GM23338 (cell line): ENCODE data around the gene MECP2. TPM values are rescaled to one million over a fixed set of nuclear protein-coding genes. Genes with fewer than 3 reads are reported as not detected.

Source experiments
- ATAC-seq: fragments of 200-7000 bp; cut with Tn5 transposase; 3 replicates; pipeline ENCODE4 v1.9.1; 2020
- DNase-seq: peaks from one replicate; pipeline ENCODE4 v3.0.0-alpha.2; 2015; ENCODE audit warnings: low spot score
- H2AFZ ChIP-seq: fragments of 200-600 bp; sonication (generic); 2 replicates; pipeline ENCODE4 v1.8.0; 2016; ENCODE audit warnings: antibody characterized with exemption, mild to moderate bottlenecking, moderate library complexity
- H3F3A ChIP-seq: fragments of 200-600 bp; sonication (generic); replicated peaks from 2 replicates; pipeline ENCODE4 v1.8.0; 2017; ENCODE audit warnings: antibody characterized with exemption, mixed run types, low read depth
- H3K27ac ChIP-seq: fragments of 200-600 bp; sonication (generic); 2 replicates; pipeline ENCODE4 v1.6.1; 2016; ENCODE audit warnings: low read depth
- H3K27me3 ChIP-seq: fragments of 200-600 bp; sonication (generic); 2 replicates; pipeline ENCODE4 v1.8.0; 2016; ENCODE audit warnings: mild to moderate bottlenecking, mixed run types, moderate library complexity; ENCODE audit not compliant: insufficient read depth
- H3K36me3 ChIP-seq: fragments of 200-600 bp; sonication (generic); 2 replicates; pipeline ENCODE4 v1.8.0; 2016; ENCODE audit warnings: mild to moderate bottlenecking; ENCODE audit not compliant: insufficient read depth
- H3K4me1 ChIP-seq: fragments of 200-600 bp; sonication (generic); 2 replicates; pipeline ENCODE4 v1.8.0; 2016; ENCODE audit warnings: mild to moderate bottlenecking, moderate library complexity; ENCODE audit not compliant: insufficient read depth
- H3K4me2 ChIP-seq: fragments of 200-600 bp; sonication (generic); 2 replicates; pipeline ENCODE4 v1.7.1; 2017; ENCODE audit warnings: mixed run types
- H3K4me3 ChIP-seq: fragments of 200-600 bp; sonication (generic); 2 replicates; pipeline ENCODE4 v1.6.1; 2016; ENCODE audit warnings: mixed run types
- H3K79me2 ChIP-seq: fragments of 200-600 bp; sonication (generic); replicated peaks from 2 replicates; pipeline ENCODE4 v1.8.0; 2017; ENCODE audit warnings: mild to moderate bottlenecking; ENCODE audit not compliant: insufficient read depth
- H3K9me2 ChIP-seq: fragments of 200-600 bp; sonication (generic); 2 replicates; pipeline ENCODE4 v1.8.0; 2017; ENCODE audit not compliant: insufficient read depth
- H4K20me1 ChIP-seq: fragments of 200-600 bp; sonication (generic); replicated peaks from 2 replicates; pipeline ENCODE4 v1.8.0; 2017; ENCODE audit warnings: mild to moderate bottlenecking; ENCODE audit not compliant: insufficient read depth
- H3K27ac Mint-ChIP-seq: 2 replicates; pipeline ENCODE4 v1.8.0; 2020; ENCODE audit warnings: inconsistent platforms, mild to moderate bottlenecking, moderate library complexity, mixed read lengths
- H3K27me3 Mint-ChIP-seq: 3 replicates; pipeline ENCODE4 v1.8.0; 2022; ENCODE audit warnings: low read depth, mild to moderate bottlenecking, moderate library complexity, mixed read lengths, inconsistent platforms; ENCODE audit not compliant: insufficient read depth, poor library complexity
- H3K36me3 Mint-ChIP-seq: 3 replicates; pipeline ENCODE4 v1.8.0; 2021; ENCODE audit warnings: low read depth, mild to moderate bottlenecking, inconsistent platforms, moderate library complexity, mixed read lengths
- H3K4me1 Mint-ChIP-seq: 3 replicates; pipeline ENCODE4 v1.8.0; 2020; ENCODE audit warnings: mild to moderate bottlenecking, inconsistent platforms, mixed read lengths
- H3K4me3 Mint-ChIP-seq: 3 replicates; pipeline ENCODE4 v1.8.0; 2021; ENCODE audit warnings: moderate library complexity, mild to moderate bottlenecking, inconsistent platforms, mixed read lengths
- H3K9me3 Mint-ChIP-seq: 3 replicates; pipeline ENCODE4 v1.8.0; 2020; ENCODE audit warnings: moderate library complexity, mild to moderate bottlenecking, inconsistent platforms, mixed read lengths
- CREB1 ChIP-seq: fragments of 250-450 bp; sonication (Bioruptor Pico); IDR thresholded peaks from 2 replicates; pipeline ENCODE4 v1.5.0; 2020; ENCODE audit warnings: low read depth, mild to moderate bottlenecking, moderate library complexity
- NANOG ChIP-seq: IDR thresholded peaks from 2 replicates; pipeline ENCODE4 v1.6.1; 2016; ENCODE audit warnings: antibody characterized with exemption, borderline replicate concordance
- ZNF114 ChIP-seq: fragments of 250-450 bp; sonication (Bioruptor Pico); IDR thresholded peaks from 2 replicates; pipeline ENCODE4 v1.5.0; 2020; ENCODE audit warnings: mild to moderate bottlenecking, moderate library complexity
- ZNF331 ChIP-seq: fragments of 250-450 bp; sonication (Bioruptor Pico); IDR thresholded peaks from 2 replicates; pipeline ENCODE4 v1.5.0; 2020; ENCODE audit warnings: low read depth, mild to moderate bottlenecking, moderate library complexity
- polyA plus RNA-seq: library from polyadenylated mRNA; unstranded; fragments of >200 nt; fragmentation: Nextera tagmentation; extraction: Ambion mirVana; gene quantifications from 2 replicates; pipeline ENCODE4 v1.2.1, GENCODE V29; 2016
- total RNA-seq: library from RNA; depleted of rRNA; stranded (reverse); fragments of >200 nt; shearing (Covaris generic); gene quantifications from 2 replicates; pipeline ENCODE4 v1.2.3, GENCODE V29; 2014
- TF ChIP-seq, protein P1 (sequence below): IDR thresholded peaks from 2 replicates; pipeline ENCODE4 v1.6.1; 2016; ENCODE audit warnings: antibody characterized with exemption
- TF ChIP-seq, protein P2 (sequence below), 2 experiments: fragments of 200-600 bp in 1 of 2; sonication (generic) in 1 of 2; conservative IDR thresholded peaks; 2 replicates each; pipeline versions ENCODE4 v1.5.1 to v1.6.1; 2016 to 2017; ENCODE audit warnings: antibody characterized with exemption in 2 of 2, low read depth in 2 of 2, mild to moderate bottlenecking in 2 of 2, moderate library complexity in 1 of 2
- TF ChIP-seq, protein P3 (sequence below): fragments of 250-450 bp; sonication (Bioruptor Pico); IDR thresholded peaks from 2 replicates; pipeline ENCODE4 v1.5.0; 2020; ENCODE audit warnings: mild to moderate bottlenecking, moderate library complexity

MECP2 gene
- total and polyA plus RNA-seq, 2 experiments from 2014 or later, result 27.7 to 32.7 TPM

DNA sequence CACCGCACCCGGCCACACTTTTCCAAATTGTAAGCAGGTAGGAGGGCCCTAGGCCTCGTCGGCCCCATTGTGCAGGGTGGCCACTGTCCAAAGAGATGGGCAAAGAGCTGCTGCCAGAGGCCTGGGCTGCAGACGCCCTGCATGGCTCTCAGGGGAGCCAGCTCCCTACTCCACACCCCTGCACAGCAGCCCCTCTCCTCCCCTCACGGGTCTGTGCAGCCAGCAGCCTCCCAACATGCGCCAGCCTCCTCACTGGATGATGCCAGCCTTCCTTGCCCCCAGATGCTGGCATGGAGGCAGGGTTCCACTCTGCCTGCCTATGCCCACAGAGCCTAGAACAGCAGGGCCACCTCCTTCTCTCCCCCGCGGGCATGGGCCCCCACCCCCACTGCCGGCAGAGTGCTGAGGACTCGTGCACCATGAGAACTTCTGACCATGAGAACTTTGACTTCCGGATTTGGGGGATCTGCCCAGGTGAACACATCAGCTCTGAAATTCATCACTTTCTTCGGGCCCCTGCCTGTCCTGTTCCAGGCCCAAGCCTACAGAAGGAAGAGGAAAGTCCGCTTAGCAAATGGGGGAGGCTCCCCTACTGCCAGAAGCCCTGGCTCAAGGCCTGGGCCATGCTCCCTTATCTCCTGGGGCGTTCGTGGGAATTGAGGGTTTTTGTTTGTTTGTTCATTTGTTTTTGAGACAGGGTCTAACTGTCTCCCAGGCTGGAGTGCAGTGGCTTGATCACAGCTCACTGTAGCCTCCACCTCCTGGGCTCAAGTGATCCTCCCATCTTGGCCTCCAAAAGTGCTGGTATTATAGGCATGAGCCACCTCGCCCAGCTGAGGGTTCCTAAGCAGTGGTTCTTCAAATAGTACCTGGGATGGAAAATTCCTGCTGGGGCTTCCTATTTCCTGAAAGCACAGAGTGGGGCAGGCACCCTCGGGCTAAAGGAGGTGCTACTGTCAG lies 85.9 kb downstream of the MECP2 start:
- peaks cover 2% of the 10 kb centered on the region for H3K27me3 Mint-ChIP-seq
- peaks cover 26% of the 10 kb centered on the region; the same call in 2 of the 3 replicates for H3K36me3 Mint-ChIP-seq

DNA sequence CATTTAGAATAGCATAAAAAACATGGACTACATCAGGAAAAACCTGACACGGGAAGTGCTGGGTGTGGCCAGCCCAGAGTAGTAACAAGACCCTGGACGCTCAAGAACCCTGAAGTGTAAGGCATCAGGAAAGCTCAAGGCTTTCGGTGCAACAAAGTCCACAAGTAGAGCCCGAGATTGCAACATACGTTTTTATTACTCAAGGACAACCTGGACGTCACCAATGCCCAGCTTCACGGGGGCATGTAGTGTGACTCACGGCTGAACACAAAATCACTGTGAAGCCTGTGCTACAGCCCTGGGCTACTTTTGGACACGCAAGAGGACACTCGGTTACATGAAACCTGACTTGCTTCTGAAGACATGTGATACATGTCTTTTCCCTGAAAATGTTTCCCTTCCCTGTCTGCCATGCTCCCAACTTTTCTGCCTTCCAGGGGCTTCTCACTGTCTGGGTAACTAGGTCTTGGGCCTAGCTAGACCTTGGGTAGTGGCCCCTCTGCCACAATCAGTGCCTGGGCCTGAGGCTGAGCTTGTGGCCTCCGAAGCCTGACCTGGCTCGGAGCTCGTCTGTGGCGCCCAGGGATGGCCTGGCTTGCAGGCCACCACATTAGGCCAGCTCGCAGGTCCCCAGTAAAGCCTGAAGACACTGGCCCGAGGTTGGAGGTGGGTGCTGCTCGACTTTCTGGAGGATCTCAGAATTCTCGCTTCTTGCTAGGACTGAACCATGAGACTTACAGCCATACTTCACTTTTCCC lies 87.0 kb downstream of the MECP2 start:
- Histone ChIP-seq H3K4me3 (no peak overlapping the region), H4K20me1 (no peaks in the 10 kb centered on the region), H3K27me3 (no peaks in the 10 kb centered on the region), H3F3A (no peaks in the 10 kb centered on the region), H2AFZ (no peak overlapping the region), H3K79me2 (no peaks in the 10 kb centered on the region), H3K4me1 (no peaks in the 10 kb centered on the region), H3K9me2 (no peaks in the 10 kb centered on the region), H3K27ac (no peak overlapping the region), H3K36me3 (no peaks in the 10 kb centered on the region), H3K4me2 (no peak overlapping the region)
- ATAC-seq (no peak), DNase-seq (no peak)
- Mint-ChIP-seq H3K4me1 (peaks cover 11% of the 10 kb centered on the region), H3K27me3 (peaks cover 2% of the 10 kb centered on the region), H3K36me3 (peaks cover 21% of the 10 kb centered on the region; the same call in 2 of the 3 replicates), H3K9me3 (no peaks in the 10 kb centered on the region), H3K4me3 (no peak overlapping the region), H3K27ac (no peak overlapping the region)
- TF ChIP-seq NANOG (no peak), ZNF114 (no peak), ZNF331 (CRISPR knock-in tag) (no peak)
- TF ChIP-seq, protein P1, sequence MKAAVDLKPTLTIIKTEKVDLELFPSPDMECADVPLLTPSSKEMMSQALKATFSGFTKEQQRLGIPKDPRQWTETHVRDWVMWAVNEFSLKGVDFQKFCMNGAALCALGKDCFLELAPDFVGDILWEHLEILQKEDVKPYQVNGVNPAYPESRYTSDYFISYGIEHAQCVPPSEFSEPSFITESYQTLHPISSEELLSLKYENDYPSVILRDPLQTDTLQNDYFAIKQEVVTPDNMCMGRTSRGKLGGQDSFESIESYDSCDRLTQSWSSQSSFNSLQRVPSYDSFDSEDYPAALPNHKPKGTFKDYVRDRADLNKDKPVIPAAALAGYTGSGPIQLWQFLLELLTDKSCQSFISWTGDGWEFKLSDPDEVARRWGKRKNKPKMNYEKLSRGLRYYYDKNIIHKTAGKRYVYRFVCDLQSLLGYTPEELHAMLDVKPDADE, result no peak
- TF ChIP-seq, protein P2, sequence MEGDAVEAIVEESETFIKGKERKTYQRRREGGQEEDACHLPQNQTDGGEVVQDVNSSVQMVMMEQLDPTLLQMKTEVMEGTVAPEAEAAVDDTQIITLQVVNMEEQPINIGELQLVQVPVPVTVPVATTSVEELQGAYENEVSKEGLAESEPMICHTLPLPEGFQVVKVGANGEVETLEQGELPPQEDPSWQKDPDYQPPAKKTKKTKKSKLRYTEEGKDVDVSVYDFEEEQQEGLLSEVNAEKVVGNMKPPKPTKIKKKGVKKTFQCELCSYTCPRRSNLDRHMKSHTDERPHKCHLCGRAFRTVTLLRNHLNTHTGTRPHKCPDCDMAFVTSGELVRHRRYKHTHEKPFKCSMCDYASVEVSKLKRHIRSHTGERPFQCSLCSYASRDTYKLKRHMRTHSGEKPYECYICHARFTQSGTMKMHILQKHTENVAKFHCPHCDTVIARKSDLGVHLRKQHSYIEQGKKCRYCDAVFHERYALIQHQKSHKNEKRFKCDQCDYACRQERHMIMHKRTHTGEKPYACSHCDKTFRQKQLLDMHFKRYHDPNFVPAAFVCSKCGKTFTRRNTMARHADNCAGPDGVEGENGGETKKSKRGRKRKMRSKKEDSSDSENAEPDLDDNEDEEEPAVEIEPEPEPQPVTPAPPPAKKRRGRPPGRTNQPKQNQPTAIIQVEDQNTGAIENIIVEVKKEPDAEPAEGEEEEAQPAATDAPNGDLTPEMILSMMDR (conservative IDR thresholded peaks at IDR 0.05; ENCODE audit: low read depth in 2 of 2), result no peak
- TF ChIP-seq, protein P3, sequence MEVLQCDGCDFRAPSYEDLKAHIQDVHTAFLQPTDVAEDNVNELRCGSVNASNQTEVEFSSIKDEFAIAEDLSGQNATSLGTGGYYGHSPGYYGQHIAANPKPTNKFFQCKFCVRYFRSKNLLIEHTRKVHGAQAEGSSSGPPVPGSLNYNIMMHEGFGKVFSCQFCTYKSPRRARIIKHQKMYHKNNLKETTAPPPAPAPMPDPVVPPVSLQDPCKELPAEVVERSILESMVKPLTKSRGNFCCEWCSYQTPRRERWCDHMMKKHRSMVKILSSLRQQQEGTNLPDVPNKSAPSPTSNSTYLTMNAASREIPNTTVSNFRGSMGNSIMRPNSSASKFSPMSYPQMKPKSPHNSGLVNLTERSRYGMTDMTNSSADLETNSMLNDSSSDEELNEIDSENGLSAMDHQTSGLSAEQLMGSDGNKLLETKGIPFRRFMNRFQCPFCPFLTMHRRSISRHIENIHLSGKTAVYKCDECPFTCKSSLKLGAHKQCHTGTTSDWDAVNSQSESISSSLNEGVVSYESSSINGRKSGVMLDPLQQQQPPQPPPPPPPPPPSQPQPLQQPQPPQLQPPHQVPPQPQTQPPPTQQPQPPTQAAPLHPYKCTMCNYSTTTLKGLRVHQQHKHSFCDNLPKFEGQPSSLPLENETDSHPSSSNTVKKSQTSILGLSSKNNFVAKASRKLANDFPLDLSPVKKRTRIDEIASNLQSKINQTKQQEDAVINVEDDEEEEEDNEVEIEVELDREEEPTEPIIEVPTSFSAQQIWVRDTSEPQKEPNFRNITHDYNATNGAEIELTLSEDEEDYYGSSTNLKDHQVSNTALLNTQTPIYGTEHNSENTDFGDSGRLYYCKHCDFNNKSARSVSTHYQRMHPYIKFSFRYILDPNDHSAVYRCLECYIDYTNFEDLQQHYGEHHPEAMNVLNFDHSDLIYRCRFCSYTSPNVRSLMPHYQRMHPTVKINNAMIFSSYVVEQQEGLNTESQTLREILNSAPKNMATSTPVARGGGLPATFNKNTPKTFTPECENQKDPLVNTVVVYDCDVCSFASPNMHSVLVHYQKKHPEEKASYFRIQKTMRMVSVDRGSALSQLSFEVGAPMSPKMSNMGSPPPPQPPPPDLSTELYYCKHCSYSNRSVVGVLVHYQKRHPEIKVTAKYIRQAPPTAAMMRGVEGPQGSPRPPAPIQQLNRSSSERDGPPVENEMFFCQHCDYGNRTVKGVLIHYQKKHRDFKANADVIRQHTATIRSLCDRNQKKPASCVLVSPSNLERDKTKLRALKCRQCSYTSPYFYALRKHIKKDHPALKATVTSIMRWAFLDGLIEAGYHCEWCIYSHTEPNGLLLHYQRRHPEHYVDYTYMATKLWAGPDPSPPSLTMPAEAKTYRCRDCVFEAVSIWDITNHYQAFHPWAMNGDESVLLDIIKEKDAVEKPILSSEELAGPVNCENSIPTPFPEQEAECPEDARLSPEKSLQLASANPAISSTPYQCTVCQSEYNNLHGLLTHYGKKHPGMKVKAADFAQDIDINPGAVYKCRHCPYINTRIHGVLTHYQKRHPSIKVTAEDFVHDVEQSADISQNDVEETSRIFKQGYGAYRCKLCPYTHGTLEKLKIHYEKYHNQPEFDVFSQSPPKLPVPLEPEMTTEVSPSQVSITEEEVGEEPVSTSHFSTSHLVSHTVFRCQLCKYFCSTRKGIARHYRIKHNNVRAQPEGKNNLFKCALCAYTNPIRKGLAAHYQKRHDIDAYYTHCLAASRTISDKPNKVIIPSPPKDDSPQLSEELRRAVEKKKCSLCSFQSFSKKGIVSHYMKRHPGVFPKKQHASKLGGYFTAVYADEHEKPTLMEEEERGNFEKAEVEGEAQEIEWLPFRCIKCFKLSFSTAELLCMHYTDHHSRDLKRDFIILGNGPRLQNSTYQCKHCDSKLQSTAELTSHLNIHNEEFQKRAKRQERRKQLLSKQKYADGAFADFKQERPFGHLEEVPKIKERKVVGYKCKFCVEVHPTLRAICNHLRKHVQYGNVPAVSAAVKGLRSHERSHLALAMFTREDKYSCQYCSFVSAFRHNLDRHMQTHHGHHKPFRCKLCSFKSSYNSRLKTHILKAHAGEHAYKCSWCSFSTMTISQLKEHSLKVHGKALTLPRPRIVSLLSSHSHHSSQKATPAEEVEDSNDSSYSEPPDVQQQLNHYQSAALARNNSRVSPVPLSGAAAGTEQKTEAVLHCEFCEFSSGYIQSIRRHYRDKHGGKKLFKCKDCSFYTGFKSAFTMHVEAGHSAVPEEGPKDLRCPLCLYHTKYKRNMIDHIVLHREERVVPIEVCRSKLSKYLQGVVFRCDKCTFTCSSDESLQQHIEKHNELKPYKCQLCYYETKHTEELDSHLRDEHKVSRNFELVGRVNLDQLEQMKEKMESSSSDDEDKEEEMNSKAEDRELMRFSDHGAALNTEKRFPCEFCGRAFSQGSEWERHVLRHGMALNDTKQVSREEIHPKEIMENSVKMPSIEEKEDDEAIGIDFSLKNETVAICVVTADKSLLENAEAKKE (CRISPR knock-in tag), result no peak

More for the DNA sequence above, 85.9 kb downstream of the MECP2 start:
- no peak overlapping the region for H3K4me3 Mint-ChIP-seq
- no peak for DNase-seq
- H3K4me1 Mint-ChIP-seq, result peaks cover 16% of the 10 kb centered on the region
- H3K27ac ChIP-seq, result no peak overlapping the region
- ATAC-seq, result no peak
- H3K79me2 ChIP-seq, result no peaks in the 10 kb centered on the region
- H3K36me3 ChIP-seq, result no peaks in the 10 kb centered on the region
- no peak overlapping the region for H3K4me2 ChIP-seq
- H3F3A ChIP-seq, result no peaks in the 10 kb centered on the region
- H3K4me3 ChIP-seq, result no peak overlapping the region
- no peaks in the 10 kb centered on the region for H3K4me1 ChIP-seq
- no peaks in the 10 kb centered on the region for H4K20me1 ChIP-seq
- H3K27me3 ChIP-seq, result no peaks in the 10 kb centered on the region
- H2AFZ ChIP-seq, result no peak overlapping the region
- TF ChIP-seq, protein P1, result no peak
- no peak for TF ChIP-seq ZNF331 (CRISPR knock-in tag)
- no peak for TF ChIP-seq CREB1 (CRISPR knock-in tag)
- TF ChIP-seq ZNF114, result no peak
- H3K9me2 ChIP-seq, result no peaks in the 10 kb centered on the region
- no peak overlapping the region for H3K27ac Mint-ChIP-seq
- H3K9me3 Mint-ChIP-seq, result no peaks in the 10 kb centered on the region
